ENCODE results near the gene CPXM2. TPM values are rescaled to one million over a fixed set of nuclear protein-coding genes. Genes with fewer than 3 reads are reported as not detected.

Gene CPXM2
- total and polyA plus RNA-seq, 4 donors = 0.05 to 0.92 (median 0.44) TPM

GRCh38 chr10:123831259-123831658 lies 60.3 kb downstream of the CPXM2 start:
- Histone ChIP-seq H3K9me3 (ENCODE audit: control insufficient read depth in 4 of 4, low read length in 3 of 4) (peaks cover 0 to 4% (median 2%) of the 10 kb centered on the region in 4 donors), H3K4me1 (ENCODE audit: control insufficient read depth in 4 of 4, insufficient read depth in 4 of 4, low read length in 3 of 4) (no peaks in the 10 kb centered on the region), H3K9ac (ENCODE audit: low read depth in 1 of 2, low read length in 2 of 2) (no peak overlapping the region), H3K27ac (ENCODE audit: low read depth in 1 of 2, low read length in 2 of 2) (no peak overlapping the region), H3K4me3 (ENCODE audit: low read depth in 1 of 3, low read length in 3 of 3) (no peak overlapping the region), H3K27me3 (ENCODE audit: control insufficient read depth in 4 of 4, insufficient read depth in 4 of 4, low read length in 3 of 4) (peaks cover 0 to 3% (median 1%) of the 10 kb centered on the region in 4 donors), H3K36me3 (ENCODE audit: control insufficient read depth in 4 of 4, insufficient read depth in 3 of 4, low read depth in 1 of 4, low read length in 3 of 4) (no peaks in the 10 kb centered on the region)
- DNase-seq (ENCODE audit: low spot score) = no peak
- TF ChIP-seq GABPA (IDR thresholded peaks at IDR 0.05 in 1 of 2, conservative IDR thresholded peaks at IDR 0.05 in 1 of 2) (no peak), YY1 (IDR thresholded peaks at IDR 0.05) (no peak), ZBTB33 (IDR thresholded peaks at IDR 0.05) (no peak), JUND (IDR thresholded peaks at IDR 0.05) (no peak), ATF3 (IDR thresholded peaks at IDR 0.05) (no peak), RAD21 (IDR thresholded peaks at IDR 0.05) (no peak), FOXA1 (IDR thresholded peaks at IDR 0.05) (no peak), RXRA (IDR thresholded peaks at IDR 0.05) (no peak), TAF1 (conservative IDR thresholded peaks at IDR 0.05) (no peak), HNF4A (conservative IDR thresholded peaks at IDR 0.05) (no peak), FOXA2 (IDR thresholded peaks at IDR 0.05) (no peak), MAX (IDR thresholded peaks at IDR 0.05) (no peak), SP1 (IDR thresholded peaks at IDR 0.05) (no peak), NR2F2 (IDR thresholded peaks at IDR 0.05) (no peak), CTCF (IDR thresholded peaks at IDR 0.05; ENCODE audit: low read depth, low read length, missing input control) (no peak), HNF4G (IDR thresholded peaks at IDR 0.05) (no peak), REST (IDR thresholded peaks at IDR 0.05) (no peak), EGR1 (IDR thresholded peaks at IDR 0.05; ENCODE audit: low read depth in 2 of 2) (no peak)
- 71% methylated on average over 3 of the region's 3 CpGs for WGBS
